Measurements from ENCODE around the gene EGFR.

EGFR gene

DNA sequence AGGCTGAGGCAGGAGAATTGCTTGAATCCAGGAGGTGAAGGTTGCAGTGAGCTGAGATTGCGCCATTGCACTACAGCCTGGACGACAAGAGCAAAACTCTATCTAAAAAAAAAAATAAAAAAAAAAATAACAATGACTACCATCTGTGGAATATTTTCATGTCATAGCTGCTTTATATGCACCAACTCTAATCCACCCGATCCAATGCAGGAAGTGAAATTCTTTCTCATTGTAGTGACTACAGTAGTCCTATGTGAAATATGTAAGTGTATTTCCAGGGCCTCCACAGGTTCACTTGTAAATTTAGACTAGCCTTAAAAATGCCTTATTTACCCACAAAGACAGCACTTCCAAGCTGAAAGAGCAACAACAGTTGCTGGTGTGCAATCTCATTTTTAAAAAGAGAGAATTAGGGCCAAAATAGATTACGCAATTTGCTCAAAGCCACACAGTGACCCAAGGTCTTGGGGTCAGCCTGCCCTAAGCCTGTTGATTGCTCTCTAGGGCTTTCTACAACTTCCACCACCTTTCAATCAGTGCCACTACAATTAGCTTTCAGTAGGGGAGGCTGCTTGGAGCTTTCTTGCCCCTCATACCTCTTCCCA, 25.8 kb upstream of the EGFR start:
- TF ChIP-seq, protein P1, sequence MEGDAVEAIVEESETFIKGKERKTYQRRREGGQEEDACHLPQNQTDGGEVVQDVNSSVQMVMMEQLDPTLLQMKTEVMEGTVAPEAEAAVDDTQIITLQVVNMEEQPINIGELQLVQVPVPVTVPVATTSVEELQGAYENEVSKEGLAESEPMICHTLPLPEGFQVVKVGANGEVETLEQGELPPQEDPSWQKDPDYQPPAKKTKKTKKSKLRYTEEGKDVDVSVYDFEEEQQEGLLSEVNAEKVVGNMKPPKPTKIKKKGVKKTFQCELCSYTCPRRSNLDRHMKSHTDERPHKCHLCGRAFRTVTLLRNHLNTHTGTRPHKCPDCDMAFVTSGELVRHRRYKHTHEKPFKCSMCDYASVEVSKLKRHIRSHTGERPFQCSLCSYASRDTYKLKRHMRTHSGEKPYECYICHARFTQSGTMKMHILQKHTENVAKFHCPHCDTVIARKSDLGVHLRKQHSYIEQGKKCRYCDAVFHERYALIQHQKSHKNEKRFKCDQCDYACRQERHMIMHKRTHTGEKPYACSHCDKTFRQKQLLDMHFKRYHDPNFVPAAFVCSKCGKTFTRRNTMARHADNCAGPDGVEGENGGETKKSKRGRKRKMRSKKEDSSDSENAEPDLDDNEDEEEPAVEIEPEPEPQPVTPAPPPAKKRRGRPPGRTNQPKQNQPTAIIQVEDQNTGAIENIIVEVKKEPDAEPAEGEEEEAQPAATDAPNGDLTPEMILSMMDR (IDR thresholded peaks at IDR 0.05; ENCODE audit: borderline replicate concordance, control extremely low read depth, extremely low read depth, insufficient read depth, missing control alignments), result no peak
- no peak for DNase-seq (ENCODE audit: low spot score)
- in situ Hi-C loops (cut with MboI; ENCODE audit: low sequenced_read_pairs, unreplicated experiment), result no loop called here

DNA sequence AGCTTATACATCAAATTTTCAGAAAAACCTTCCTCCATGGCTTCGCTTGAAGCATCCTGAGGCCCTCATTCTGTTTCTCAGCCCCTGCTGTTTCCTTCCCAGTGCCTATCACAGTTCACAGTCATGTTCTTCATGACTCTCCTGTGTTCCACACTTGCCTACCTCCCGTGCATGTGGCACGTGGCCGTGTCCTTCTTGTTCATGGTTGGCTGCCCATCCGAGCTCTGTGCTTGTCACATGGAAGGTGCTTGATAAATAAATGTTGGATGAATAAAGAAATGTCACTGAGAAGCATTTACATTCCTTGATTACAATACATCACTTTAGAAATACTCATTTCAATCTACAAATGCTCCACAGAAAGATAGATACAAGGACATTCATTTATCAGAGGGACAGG, 23.7 kb upstream of the EGFR start:
- DNase-seq (ENCODE audit: low spot score), result no peak
- in situ Hi-C loops (cut with MboI; ENCODE audit: low sequenced_read_pairs, unreplicated experiment), result no loop called here
- TF ChIP-seq, protein P1 (IDR thresholded peaks at IDR 0.05; ENCODE audit: borderline replicate concordance, control extremely low read depth, extremely low read depth, insufficient read depth, missing control alignments), result no peak

DNA sequence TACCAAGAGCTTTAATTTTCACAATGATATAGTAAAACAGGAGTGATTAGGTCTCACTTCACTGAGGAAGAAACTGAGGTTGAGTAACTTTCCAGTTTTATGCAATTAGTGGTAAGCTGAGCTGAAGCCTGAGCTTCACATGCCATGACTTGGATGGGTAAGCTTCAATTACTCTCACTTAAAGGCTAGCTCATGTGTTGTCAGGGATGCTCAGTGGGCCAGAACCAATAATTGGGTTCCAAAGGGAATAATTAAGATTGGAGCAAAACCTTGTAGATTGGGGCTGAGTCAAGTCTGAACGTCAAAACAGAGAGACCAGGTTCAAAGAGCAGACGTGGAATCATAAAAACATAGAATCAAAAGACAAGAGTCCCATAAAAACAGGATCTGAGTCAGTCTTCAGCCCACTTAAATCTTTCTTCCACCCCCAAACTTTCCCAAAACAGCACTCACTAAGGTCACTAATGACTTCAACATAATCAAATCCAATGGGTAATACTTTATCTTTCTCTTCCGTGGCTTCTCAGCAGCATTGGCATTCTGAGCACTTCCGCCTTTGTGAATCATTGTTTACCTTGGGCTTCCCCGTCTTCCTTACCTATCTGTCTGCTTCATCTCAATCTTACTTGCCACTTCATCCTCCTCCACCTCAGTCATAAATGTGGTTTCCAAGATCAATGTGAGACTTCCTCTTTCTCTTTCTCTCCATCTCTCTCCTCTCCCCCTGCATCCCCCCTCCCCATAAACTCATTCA, 23.0 kb upstream of the EGFR start:
- in situ Hi-C loops (cut with MboI; ENCODE audit: low sequenced_read_pairs, unreplicated experiment), result no loop called here
- TF ChIP-seq, protein P1 (IDR thresholded peaks at IDR 0.05; ENCODE audit: borderline replicate concordance, control extremely low read depth, extremely low read depth, insufficient read depth, missing control alignments), result no peak
- peak; percentile 46 for DNase-seq (ENCODE audit: low spot score)

DNA sequence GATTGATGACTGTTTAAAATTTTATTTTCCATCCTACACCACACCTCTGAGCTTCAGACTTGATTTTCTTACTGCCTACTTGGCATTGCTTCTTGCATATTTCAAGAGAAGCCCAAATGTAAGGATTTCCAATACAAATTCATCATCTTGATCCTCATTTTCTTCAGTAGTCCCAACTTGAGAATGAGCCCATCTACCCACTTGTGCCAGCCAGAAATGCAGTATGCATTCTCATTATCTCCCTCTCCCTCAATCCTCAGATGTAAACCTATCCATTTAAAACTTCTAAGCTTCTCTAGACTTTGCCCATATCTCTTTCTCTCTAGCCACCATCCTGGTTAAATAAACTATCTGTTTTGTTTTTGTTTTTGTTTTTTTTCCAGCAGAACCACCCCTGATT, 22.4 kb upstream of the EGFR start:
- TF ChIP-seq, protein P1 (IDR thresholded peaks at IDR 0.05; ENCODE audit: borderline replicate concordance, control extremely low read depth, extremely low read depth, insufficient read depth, missing control alignments), result no peak
- in situ Hi-C loops (cut with MboI; ENCODE audit: low sequenced_read_pairs, unreplicated experiment), result no loop called here
- no peak for DNase-seq (ENCODE audit: low spot score)

- in situ Hi-C loops (cut with MboI; ENCODE audit: low sequenced_read_pairs, unreplicated experiment), result no loop called here
- TF ChIP-seq, protein P1 (IDR thresholded peaks at IDR 0.05; ENCODE audit: borderline replicate concordance, control extremely low read depth, extremely low read depth, insufficient read depth, missing control alignments), result no peak
- no peak for DNase-seq (ENCODE audit: low spot score)
Measured at GRCh38 chr7:55004579-55004978, 14.2 kb upstream of the EGFR start.

DNA sequence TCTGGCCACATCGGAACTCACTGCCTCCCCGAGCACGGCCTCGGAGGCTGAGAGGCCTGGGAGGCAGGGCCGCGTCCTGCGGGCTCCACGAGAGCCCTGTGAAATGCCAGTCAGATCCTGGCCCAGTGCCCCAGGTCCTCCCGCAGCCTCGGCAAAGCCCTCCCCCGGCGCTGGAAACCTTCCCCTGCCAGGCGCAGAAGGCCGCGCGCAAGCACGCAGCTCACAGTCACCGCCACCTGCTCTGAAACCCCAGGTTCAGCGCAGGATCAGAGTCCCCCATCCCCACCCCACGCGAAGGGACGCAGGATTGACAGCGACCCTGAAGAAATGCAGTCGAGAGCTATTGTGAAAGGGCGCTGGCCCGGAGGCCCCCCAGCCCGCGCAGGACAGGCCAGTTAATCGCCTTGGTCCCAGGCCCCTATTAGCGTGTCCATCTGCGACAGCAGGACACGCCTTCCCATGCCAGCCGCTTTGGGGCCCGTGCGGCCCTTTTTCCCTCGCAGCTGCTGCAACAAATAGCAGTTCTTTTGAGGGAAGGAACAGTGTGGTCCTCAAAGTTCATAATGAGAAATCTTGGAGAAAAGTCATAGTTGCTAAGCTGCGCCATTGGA, 13.5 kb upstream of the EGFR start:
- TF ChIP-seq, protein P1 (IDR thresholded peaks at IDR 0.05; ENCODE audit: borderline replicate concordance, control extremely low read depth, extremely low read depth, insufficient read depth, missing control alignments), result no peak
- in situ Hi-C loops (cut with MboI; ENCODE audit: low sequenced_read_pairs, unreplicated experiment), result no loop called here
- no peak for DNase-seq (ENCODE audit: low spot score)

Data from GM13976 (cell line).